Activated B cell treated with CpG ODN at 0.5 μM for 24 hours (primary cell): ENCODE measurements around the gene ALG9. TPM values are rescaled to one million over a fixed set of nuclear protein-coding genes. Genes with fewer than 3 reads are reported as not detected.

Source experiments
- ATAC-seq: fragments of 200-7000 bp; cut with Tn5 transposase; one replicate; pipeline ENCODE4 v1.10.0; 2021; ENCODE audit warnings: low read depth, mild to moderate bottlenecking, moderate library complexity
- CTCF ChIA-PET: fragments of 350-600 bp; sonication (Branson Sonifier 250); formaldehyde crosslinking; loops from one replicate; lab custom pipeline; 2021; ENCODE audit warnings: antibody characterized with exemption; lab: Charles Lee
- POLR2A ChIA-PET: fragments of 350-600 bp; sonication (Branson Sonifier 250); formaldehyde crosslinking; loops from one replicate; lab custom pipeline; 2021; ENCODE audit warnings: antibody characterized with exemption; lab: Charles Lee
- DNase-seq: peaks from one replicate; pipeline ENCODE4 v3.0.0; 2022
- H3K27ac Mint-ChIP-seq: one replicate; pipeline ENCODE4 v1.8.0; 2020; ENCODE audit warnings: mixed read lengths
- H3K27me3 Mint-ChIP-seq: one replicate; pipeline ENCODE4 v1.8.0; 2021; ENCODE audit warnings: mixed read lengths
- H3K36me3 Mint-ChIP-seq: one replicate; pipeline ENCODE4 v1.8.0; 2021; ENCODE audit warnings: low read depth, mixed read lengths
- H3K4me1 Mint-ChIP-seq: one replicate; pipeline ENCODE4 v1.8.0; 2021; ENCODE audit warnings: mixed read lengths
- H3K4me3 Mint-ChIP-seq: one replicate; pipeline ENCODE4 v1.8.0; 2020; ENCODE audit warnings: mild to moderate bottlenecking, mixed read lengths
- H3K9me3 Mint-ChIP-seq: one replicate; pipeline ENCODE4 v1.8.0; 2020; ENCODE audit warnings: mixed read lengths
- CTCF ChIP-seq: fragments of 200-600 bp; IDR thresholded peaks from one replicate; pipeline ENCODE4 v1.8.0; 2022; ENCODE audit warnings: antibody characterized with exemption, mild to moderate bottlenecking
- intact Hi-C: fragments of 100-400 bp; cut with micrococcal nuclease; formaldehyde crosslinking; loops from one replicate; pipeline ENCODE4 v1.15.1; 2024
- total RNA-seq: library from RNA; stranded (reverse); gene quantifications from 2 replicates; pipeline ENCODE4 v1.2.3, GENCODE V29; 2022

The ALG9 gene
- total RNA-seq, 1 donor from 2014 or later = 20.1 TPM

- peaks cover 25% of the 10 kb centered on the region for H3K4me1 Mint-ChIP-seq
- ChIA-PET POLR2A (interaction anchor here (0.6 to 2.6 kb wide), 6 partner anchors 11 to 162 kb away, joined by 3 to 29 read pairs (median 5); partner anchors contain the start of gene ALG9), CTCF (interaction anchor here (0.9 to 4.6 kb wide), 3 partner anchors 11 to 161 kb away, joined by 3 to 47 read pairs (median 4); no protein-coding TSS in a partner anchor)
- ATAC-seq (no peak), DNase-seq (no peak)
- H3K9me3 Mint-ChIP-seq = no peaks in the 10 kb centered on the region
- no peak for TF ChIP-seq CTCF
- no peaks in the 10 kb centered on the region for H3K27me3 Mint-ChIP-seq
- H3K36me3 Mint-ChIP-seq = peaks cover 39% of the 10 kb centered on the region
- H3K27ac Mint-ChIP-seq = peak overlapping the region; percentile 93
- intact Hi-C loops = loop anchor here (5.0 kb wide), 1 partner anchor 107 kb away; the partner anchor contains the start of gene ALG9
- H3K4me3 Mint-ChIP-seq = peak overlapping the region; percentile 100
Measured at GRCh38 chr11:111765320-111765983, 105.9 kb downstream of the ALG9 start.

GRCh38 chr11:111764621-111765020, 106.8 kb downstream of the ALG9 start:
- Mint-ChIP-seq H3K9me3 (no peaks in the 10 kb centered on the region), H3K4me1 (peaks cover 25% of the 10 kb centered on the region), H3K27ac (no peak overlapping the region), H3K4me3 (peak overlapping the region; percentile 100), H3K27me3 (no peaks in the 10 kb centered on the region), H3K36me3 (peaks cover 46% of the 10 kb centered on the region)
- no peak for DNase-seq
- CTCF ChIA-PET = interaction anchor here (0.6 to 4.6 kb wide), 3 partner anchors 12 to 123 kb away, joined by 3 to 47 read pairs (median 4); no protein-coding TSS in a partner anchor
- TF ChIP-seq CTCF = no peak
- POLR2A ChIA-PET = interaction anchor here (1.0 kb wide), 1 partner anchor 14 kb away, joined by 3 read pairs; no protein-coding TSS in a partner anchor
- intact Hi-C loops = loop anchor here (5.0 kb wide), 1 partner anchor 108 kb away; the partner anchor contains the start of gene ALG9
- no peak for ATAC-seq

- Mint-ChIP-seq H3K9me3 (no peaks in the 10 kb centered on the region), H3K27ac (no peak overlapping the region), H3K4me1 (peaks cover 25% of the 10 kb centered on the region), H3K36me3 (peaks cover 60% of the 10 kb centered on the region), H3K4me3 (no peak overlapping the region), H3K27me3 (no peaks in the 10 kb centered on the region)
- no peak for TF ChIP-seq CTCF
- intact Hi-C loops = no loop called here
- CTCF ChIA-PET = interaction anchor here (1.0 to 2.5 kb wide), 2 partner anchors 14 to 176 kb away, joined by 6 to 7 read pairs; no protein-coding TSS in a partner anchor
- DNase-seq (no peak), ATAC-seq (no peak)
- POLR2A ChIA-PET = no interaction called here
Measured at GRCh38 chr11:111762981-111763643, 108.3 kb downstream of the ALG9 start.

GRCh38 chr11:111762526-111762925, 108.9 kb downstream of the ALG9 start:
- DNase-seq (no peak), ATAC-seq (no peak)
- no peak for TF ChIP-seq CTCF
- ChIA-PET CTCF (interaction anchor here (2.5 to 3.0 kb wide), 2 partner anchors 14 to 175 kb away, joined by 6 to 12 read pairs; no protein-coding TSS in a partner anchor), POLR2A (no interaction called here)
- intact Hi-C loops = no loop called here
- H3K36me3 Mint-ChIP-seq = peaks cover 66% of the 10 kb centered on the region
- no peak overlapping the region for H3K4me3 Mint-ChIP-seq
- H3K27ac Mint-ChIP-seq = no peak overlapping the region
- H3K4me1 Mint-ChIP-seq = peaks cover 25% of the 10 kb centered on the region
- H3K27me3 Mint-ChIP-seq = no peaks in the 10 kb centered on the region
- H3K9me3 Mint-ChIP-seq = no peaks in the 10 kb centered on the region

GRCh38 chr11:111761036-111761435, 110.3 kb downstream of the ALG9 start:
- intact Hi-C loops = no loop called here
- no peak for ATAC-seq
- H3K4me3 Mint-ChIP-seq = no peak overlapping the region
- H3K4me1 Mint-ChIP-seq = peaks cover 16% of the 10 kb centered on the region
- H3K27ac Mint-ChIP-seq = no peak overlapping the region
- TF ChIP-seq CTCF = no peak
- CTCF ChIA-PET = interaction anchor here (1.1 to 3.0 kb wide), 3 partner anchors 16 to 174 kb away, joined by 3 to 12 read pairs (median 6); no protein-coding TSS in a partner anchor
- DNase-seq = no peak
- H3K27me3 Mint-ChIP-seq = no peaks in the 10 kb centered on the region
- peaks cover 77% of the 10 kb centered on the region for H3K36me3 Mint-ChIP-seq
- POLR2A ChIA-PET = no interaction called here
- H3K9me3 Mint-ChIP-seq = no peaks in the 10 kb centered on the region
